ENCODE data around the gene PKNOX1.
"Not testable (repeated sequence)": the region's sequence is repeated elsewhere in the genome, so short reads cannot be mapped to it uniquely, and the experiment has no call there.

Gene PKNOX1

GRCh38 chr21:43020177-43020576 is 45.8 kb downstream of the PKNOX1 start:
- no peak for DNase-seq (ENCODE audit: low spot score)

- DNase-seq (ENCODE audit: low spot score), result no peak
These were observed 46.4 kb downstream of the PKNOX1 start for GRCh38 chr21:43020771-43021170.

- no peak for DNase-seq (ENCODE audit: low spot score)
These were observed 46.8 kb downstream of the PKNOX1 start for GRCh38 chr21:43021191-43021590.

GRCh38 chr21:43021756-43022600 is 47.6 kb downstream of the PKNOX1 start:
- DNase-seq (ENCODE audit: low spot score), result no peak

- DNase-seq (ENCODE audit: low spot score), result no peak
These were observed 48.8 kb downstream of the PKNOX1 start for GRCh38 chr21:43023175-43023574.

GRCh38 chr21:43024439-43025136 is 50.2 kb downstream of the PKNOX1 start:
- no peak for DNase-seq (ENCODE audit: low spot score)

- no peak for DNase-seq (ENCODE audit: low spot score)
These were observed 51.3 kb downstream of the PKNOX1 start for GRCh38 chr21:43025636-43026180.

- no peak for DNase-seq (ENCODE audit: low spot score)
These were observed 53.7 kb downstream of the PKNOX1 start for GRCh38 chr21:43027846-43028731.

GRCh38 chr21:43029785-43030184 is 55.4 kb downstream of the PKNOX1 start:
- DNase-seq (ENCODE audit: low spot score), result no peak

GRCh38 chr21:43031121-43031619 is 56.8 kb downstream of the PKNOX1 start:
- DNase-seq (ENCODE audit: low spot score), result no peak

- no peak for DNase-seq (ENCODE audit: low spot score)
These were observed 59.7 kb downstream of the PKNOX1 start for GRCh38 chr21:43034101-43034500.

GRCh38 chr21:43034826-43035225 is 60.5 kb downstream of the PKNOX1 start:
- DNase-seq (ENCODE audit: low spot score), result no peak

GRCh38 chr21:43036889-43037288 is 62.5 kb downstream of the PKNOX1 start:
- DNase-seq (ENCODE audit: low spot score), result not testable (repeated sequence)

- not testable (repeated sequence) for DNase-seq (ENCODE audit: low spot score)
These were observed 63.7 kb downstream of the PKNOX1 start for GRCh38 chr21:43037918-43038658.

GRCh38 chr21:43038659-43039044 is 64.3 kb downstream of the PKNOX1 start:
- not testable (repeated sequence) for DNase-seq (ENCODE audit: low spot score)

GRCh38 chr21:43042169-43042568 is 67.8 kb downstream of the PKNOX1 start:
- not testable (repeated sequence) for DNase-seq (ENCODE audit: low spot score)

GRCh38 chr21:43043291-43043690 is 68.9 kb downstream of the PKNOX1 start:
- not testable (repeated sequence) for DNase-seq (ENCODE audit: low spot score)

GRCh38 chr21:43044547-43044946 is 70.2 kb downstream of the PKNOX1 start:
- DNase-seq (ENCODE audit: low spot score), result not testable (repeated sequence)

- DNase-seq (ENCODE audit: low spot score), result not testable (repeated sequence)
These were observed 71.0 kb downstream of the PKNOX1 start for GRCh38 chr21:43045165-43045875.

Data from left forelimb (tissue), 1 donor.